GM12874 (cell line): ENCODE data around the gene TOGARAM2.

ENCODE experiments used
- CTCF ChIP-seq: IDR thresholded peaks from 2 replicates; pipeline ENCODE4 v1.5.1; 2011; ENCODE audit warnings: low read depth, mild to moderate bottlenecking, control low read depth, low read length, moderate library complexity; ENCODE audit not compliant: insufficient read depth

The TOGARAM2 gene

GRCh38 chr2:29060441-29060840 lies 79.3 kb downstream of the TOGARAM2 start:
- TF ChIP-seq CTCF, result no peak

- TF ChIP-seq CTCF, result no peak
Observed at GRCh38 chr2:29061176-29061575, 80.1 kb downstream of the TOGARAM2 start.

- TF ChIP-seq CTCF, result no peak
Observed at GRCh38 chr2:29061616-29062015, 80.5 kb downstream of the TOGARAM2 start.

DNA sequence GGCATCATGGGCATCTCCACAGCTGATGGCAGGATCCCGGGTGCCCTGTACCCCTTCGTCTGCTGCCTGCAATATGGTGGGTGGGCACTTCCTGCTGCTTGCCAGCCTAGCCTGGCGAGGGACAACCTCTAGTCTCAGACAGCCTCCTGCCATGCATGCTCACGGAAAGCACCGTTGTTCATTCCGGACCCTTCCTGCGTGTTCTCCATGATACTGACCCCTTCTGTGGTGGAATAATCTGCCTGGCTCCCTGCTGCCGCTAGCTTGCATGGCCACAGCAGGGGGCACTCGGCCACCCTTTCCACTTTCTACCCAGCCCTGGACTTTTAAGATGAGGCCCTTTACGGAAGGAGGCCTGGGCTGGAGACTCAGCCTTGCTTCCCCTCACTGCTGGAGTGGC lies 81.3 kb downstream of the TOGARAM2 start:
- TF ChIP-seq CTCF, result no peak

- TF ChIP-seq CTCF, result no peak
Observed at GRCh38 chr2:29063056-29063455, 82.0 kb downstream of the TOGARAM2 start.

- TF ChIP-seq CTCF, result no peak
Observed at GRCh38 chr2:29063646-29064345, 82.7 kb downstream of the TOGARAM2 start.

DNA sequence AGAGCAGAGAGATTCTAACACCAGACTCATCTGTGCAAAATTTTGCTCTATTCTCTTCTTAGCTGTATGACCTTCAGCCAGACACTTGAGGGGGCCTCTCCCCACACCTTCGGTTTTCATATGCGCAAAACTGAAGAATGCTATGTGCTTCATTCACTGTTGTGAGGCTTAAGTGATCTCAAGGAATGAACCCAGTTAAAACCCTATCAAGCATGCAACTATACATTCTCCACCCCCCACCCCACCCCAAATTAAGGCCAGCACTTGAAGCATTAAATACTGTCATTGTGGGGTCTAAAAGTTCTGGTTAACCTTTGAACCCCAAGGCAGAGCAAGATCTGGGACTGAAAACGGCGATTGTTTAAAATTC lies 83.2 kb downstream of the TOGARAM2 start:
- TF ChIP-seq CTCF, result no peak
